Colon (tissue), 2 donors: Measurements from ENCODE around the gene BRD1.
"Not testable (repeated sequence)": the region's sequence is repeated elsewhere in the genome, so short reads cannot be mapped to it uniquely, and the experiment has no call there.

ENCODE experiments used
- FAIRE-seq: peaks from 2 replicates; lab custom pipeline; 2012; peaks lifted over from hg19 to GRCh38; lab: Jason Lieb, UNC
- donor health status: control.
- donor health status: control.

BRD1 gene

GRCh38 chr22:49783036-49783746 is 44.5 kb downstream of the BRD1 start:
- FAIRE-seq = no peak

- FAIRE-seq = not testable (repeated sequence)
Measured at GRCh38 chr22:49781886-49782285, 45.8 kb downstream of the BRD1 start.

- no peak for FAIRE-seq
Measured at GRCh38 chr22:49781289-49781782, 46.3 kb downstream of the BRD1 start.

- no peak for FAIRE-seq
Measured at GRCh38 chr22:49780698-49781288, 46.9 kb downstream of the BRD1 start.

GRCh38 chr22:49779853-49780697 is 47.6 kb downstream of the BRD1 start:
- FAIRE-seq = no peak

- FAIRE-seq = no peak
Measured at GRCh38 chr22:49779211-49779610, 48.5 kb downstream of the BRD1 start.

- no peak for FAIRE-seq
Measured at GRCh38 chr22:49777569-49778249, 50.0 kb downstream of the BRD1 start.

GRCh38 chr22:49776891-49777290 is 50.8 kb downstream of the BRD1 start:
- no peak for FAIRE-seq

- FAIRE-seq = no peak
Measured at GRCh38 chr22:49775867-49776511, 51.7 kb downstream of the BRD1 start.

GRCh38 chr22:49775191-49775866 is 52.3 kb downstream of the BRD1 start:
- no peak for FAIRE-seq

- FAIRE-seq = no peak
Measured at GRCh38 chr22:49774499-49775151, 53.0 kb downstream of the BRD1 start.

GRCh38 chr22:49774046-49774445 is 53.6 kb downstream of the BRD1 start:
- FAIRE-seq = no peak

- FAIRE-seq = no peak
Measured at GRCh38 chr22:49773531-49773930, 54.1 kb downstream of the BRD1 start.

- FAIRE-seq = no peak
Measured at GRCh38 chr22:49772692-49773091, 55.0 kb downstream of the BRD1 start.

- FAIRE-seq = no peak
Measured at GRCh38 chr22:49771266-49772065, 56.2 kb downstream of the BRD1 start.

- FAIRE-seq = no peak
Measured at GRCh38 chr22:49770547-49771265, 57.0 kb downstream of the BRD1 start.

GRCh38 chr22:49769691-49770546 is 57.8 kb downstream of the BRD1 start:
- no peak for FAIRE-seq
